ENCODE data around the gene N4BP2L2.

The N4BP2L2 gene

DNA sequence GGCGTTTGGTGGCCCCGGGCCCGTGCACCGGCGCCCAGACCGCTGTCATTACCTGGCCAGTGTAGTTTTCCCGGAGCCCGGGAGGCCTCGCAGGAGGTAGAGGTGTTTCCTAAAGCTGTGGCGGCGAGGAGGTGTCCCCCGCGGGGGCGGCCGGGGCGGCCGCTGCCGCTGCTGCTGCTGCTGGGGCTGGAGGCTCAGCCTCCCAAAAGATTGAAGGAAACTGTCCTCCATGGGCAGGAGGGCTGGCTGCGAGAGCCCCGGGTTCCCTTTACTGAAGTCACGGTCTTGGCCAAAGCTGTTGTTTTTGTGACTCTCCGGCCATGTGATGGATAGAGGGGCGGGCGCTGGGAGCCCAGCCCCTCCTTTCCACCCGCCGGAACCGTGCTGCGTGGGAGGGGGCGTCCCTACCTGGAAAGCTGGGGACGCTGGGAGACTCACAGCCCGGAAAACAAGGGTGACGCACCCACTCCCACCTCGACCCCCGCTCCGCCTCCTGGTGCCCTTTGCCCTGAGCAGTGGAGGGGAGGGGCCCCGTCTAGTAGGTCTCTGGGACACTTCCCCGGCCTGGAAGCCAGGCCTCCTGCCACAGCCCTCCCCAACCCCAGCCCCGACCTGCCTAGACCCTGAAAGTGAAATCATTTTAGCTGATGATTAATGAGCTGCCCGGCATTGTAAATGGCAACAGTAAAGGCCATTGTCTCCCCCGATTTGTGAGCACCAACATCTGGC is 110.6 kb downstream of the N4BP2L2 start, which contains the start of gene N4BP2L1:
TSS of gene N4BP2L1 (minus strand) at position 279 of the 729 bp plus-strand sequence. CDS start at position 231, 48 bp downstream.
- in situ Hi-C loops (cut with MboI; ENCODE audit: low sequenced_read_pairs) = no loop called here

DNA sequence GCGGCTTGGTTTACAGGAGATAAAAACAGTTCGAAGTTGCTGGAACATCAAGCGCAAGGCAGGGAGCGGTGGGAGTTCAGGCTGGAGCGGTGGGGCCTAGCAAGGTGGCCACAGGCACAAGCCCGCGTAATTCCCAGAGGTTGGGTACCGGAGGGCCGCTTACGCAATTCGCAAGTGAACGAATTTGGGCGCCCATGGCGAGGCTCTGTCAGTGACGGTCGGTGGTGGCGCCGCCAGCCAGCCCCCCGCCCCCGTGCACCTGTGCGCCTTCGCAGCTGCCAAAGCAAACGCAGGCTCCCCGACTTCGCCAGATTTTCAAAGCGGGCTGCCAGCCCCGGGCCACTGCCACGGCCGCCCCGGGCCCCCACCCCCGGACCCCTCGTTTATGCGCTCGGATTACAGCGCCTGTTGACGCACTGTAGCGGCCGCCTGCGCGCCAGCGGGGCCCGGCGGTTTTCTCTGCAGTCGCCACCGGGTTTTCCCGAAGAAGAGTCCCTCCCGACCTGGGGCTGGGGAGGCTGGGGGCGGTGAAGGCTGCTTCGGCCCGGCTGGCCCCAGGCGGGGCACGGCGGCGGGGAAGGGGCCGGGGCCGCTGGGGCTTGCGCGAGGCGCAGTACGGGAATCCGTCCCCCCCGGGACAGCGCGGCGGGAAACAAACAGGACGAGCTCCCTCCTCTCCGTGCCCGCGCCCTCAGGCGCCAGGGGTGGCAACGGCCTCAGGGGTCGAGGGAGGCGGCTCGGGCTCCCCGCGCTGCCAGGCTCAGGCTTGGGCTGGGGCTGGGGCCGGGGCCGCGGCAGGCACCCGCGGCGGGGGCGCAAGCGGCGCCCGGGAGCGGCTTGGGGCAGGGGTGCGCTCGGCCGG is 111.4 kb downstream of the N4BP2L2 start:
- in situ Hi-C loops (cut with MboI; ENCODE audit: low sequenced_read_pairs) = no loop called here

DNA sequence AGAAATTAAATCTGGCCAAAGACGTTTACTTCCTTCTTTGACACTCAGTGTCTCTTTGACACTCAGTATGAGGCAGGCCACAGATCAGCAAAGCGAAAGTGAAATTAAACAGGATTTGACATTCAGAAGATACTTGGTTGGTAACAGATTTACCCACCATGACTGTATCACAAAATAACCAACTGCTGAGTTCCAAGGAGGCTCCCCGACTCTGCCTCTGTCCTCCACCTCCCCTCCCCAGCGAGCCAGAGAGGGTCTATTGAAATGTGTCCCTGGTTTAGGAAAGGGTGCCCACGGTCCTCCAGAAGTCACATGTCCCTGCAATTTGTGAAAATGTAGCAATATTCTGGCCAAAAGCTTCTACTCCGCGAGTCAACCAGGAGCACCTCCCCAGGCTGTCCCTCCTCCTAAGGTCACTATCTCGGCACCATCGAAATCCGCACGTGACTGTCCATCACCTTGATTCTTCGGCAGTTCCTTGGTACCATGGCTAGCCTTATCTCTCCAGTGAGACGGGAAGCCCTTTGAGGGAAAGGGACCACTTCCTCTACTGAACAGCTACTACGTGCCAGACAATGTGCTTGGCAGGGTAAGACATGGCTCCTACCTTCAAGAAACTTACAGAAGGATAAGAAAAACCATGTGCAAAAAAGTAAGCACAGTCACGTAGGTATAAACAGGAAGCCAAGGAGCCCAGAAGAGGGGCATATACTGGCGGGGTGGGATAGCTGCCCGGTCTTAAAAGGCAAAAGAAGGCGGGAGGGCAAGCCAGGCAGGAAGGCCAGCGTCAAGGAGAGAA is 112.2 kb downstream of the N4BP2L2 start:
- in situ Hi-C loops (cut with MboI; ENCODE audit: low sequenced_read_pairs) = no loop called here

DNA sequence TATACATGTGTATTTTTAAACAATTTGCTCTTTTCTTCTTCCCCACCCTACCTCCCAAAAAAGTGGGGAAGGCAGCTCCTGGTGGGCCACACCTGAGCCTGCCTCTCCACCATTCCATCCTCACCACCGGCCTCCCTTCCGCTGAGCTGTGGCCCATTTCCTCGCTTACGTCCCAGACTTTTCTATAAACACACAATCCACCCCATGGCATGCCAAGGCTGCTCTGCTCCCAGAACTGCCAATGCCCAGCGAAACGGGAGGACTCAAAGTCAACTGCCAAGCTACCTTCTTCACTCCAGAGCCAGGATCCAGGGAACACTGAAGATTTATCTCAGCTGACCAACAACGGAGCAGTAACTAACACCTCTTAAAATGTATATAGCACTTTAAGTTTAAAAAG is 113.4 kb downstream of the N4BP2L2 start:
- in situ Hi-C loops (cut with MboI; ENCODE audit: low sequenced_read_pairs) = no loop called here

DNA sequence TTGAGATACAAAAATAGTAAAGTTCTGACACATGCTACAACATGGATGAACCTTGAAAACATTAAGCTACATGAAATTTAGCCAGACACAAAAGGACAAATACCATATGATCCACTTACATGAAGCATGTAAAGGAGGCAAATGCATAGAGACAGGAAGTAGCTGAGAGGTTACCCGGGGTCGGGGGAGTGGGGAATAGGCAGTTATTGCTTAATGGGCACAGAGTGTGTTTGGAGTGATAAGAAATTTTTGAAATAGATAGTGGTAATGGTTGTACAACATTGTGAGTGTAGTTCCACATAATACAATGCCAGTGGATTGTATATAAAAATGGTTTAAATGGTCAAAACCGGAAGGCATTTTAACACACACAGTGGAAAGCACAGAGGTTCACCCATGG is 115.0 kb downstream of the N4BP2L2 start:
- in situ Hi-C loops (cut with MboI; ENCODE audit: low sequenced_read_pairs) = no loop called here

DNA sequence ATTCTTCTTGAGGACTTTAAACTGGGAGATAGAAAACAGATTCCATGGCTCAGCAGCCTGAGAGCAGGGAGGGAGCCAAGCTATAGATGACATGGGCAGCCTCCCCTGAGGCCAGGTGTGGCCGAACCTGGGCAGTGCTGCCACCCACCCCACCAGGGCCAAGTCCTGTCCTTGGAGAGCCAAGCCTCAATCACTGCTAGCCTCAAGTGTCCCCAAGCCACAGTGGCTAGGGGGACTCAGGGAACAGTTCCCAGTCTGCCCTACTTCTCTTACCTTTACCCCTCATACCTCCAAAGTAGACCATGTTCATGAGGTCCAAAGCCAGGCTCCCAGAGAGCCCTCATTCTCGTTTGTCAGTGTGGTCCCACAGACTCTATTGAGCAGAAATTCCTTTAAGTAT is 118.7 kb downstream of the N4BP2L2 start:
- in situ Hi-C loops (cut with MboI; ENCODE audit: low sequenced_read_pairs) = no loop called here

DNA sequence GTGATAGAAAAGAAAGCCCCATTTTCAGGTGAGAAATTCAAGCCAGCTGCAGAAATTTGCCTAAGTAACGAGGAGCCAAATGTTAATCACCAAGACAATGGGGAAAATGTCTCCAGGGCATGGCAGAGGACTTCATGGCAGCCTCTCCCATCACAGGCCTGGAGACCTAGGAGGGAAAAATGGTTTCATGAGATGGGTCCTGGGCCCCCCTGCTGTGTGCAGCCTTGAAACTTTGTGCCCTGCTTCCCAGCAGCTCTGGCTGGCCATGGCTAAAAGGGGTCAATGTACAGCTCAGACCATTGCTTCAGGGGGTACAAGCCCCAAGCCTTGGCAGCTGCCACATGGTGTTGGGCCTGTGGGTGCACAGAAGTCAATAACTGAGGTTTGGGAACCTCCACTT is 120.6 kb downstream of the N4BP2L2 start:
- in situ Hi-C loops (cut with MboI; ENCODE audit: low sequenced_read_pairs) = no loop called here

DNA sequence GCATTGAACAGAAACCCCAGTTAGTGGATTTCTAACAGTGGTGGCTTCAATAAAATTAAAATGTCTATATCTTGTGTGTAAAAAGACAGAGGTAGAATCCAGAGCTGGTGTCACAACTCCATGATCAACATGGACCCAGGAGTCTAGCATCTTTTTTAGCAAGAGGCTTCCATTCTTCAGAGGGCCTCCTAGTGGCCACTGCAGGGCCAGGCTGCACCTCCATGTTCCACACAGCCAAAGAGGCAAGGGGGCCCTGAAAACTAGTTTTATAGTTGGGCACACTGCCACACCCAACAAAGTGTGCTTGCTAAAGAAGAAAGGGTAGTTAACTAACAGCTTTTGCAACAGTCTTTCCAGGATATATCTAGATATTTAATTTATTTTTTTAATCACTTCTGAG is 123.6 kb downstream of the N4BP2L2 start:
- in situ Hi-C loops (cut with MboI; ENCODE audit: low sequenced_read_pairs) = no loop called here

DNA sequence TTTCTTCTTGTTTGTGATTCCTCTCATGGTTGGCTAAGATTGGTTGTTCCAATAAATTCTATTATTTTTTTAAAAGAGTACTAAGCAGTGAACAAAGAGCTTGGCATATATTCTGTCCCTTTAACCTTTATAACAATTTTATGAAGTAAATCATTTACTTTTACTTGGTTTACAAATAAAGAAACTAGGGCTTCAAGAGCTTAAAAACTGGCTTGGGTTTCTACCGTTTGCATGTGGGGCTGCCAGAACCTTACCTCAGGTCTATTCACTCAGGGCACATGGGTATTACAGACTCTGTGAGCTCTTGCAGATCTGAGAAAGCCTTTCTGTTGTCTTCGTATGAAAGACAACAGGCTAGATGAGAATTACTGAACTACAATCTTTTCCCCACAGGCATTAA is 124.0 kb downstream of the N4BP2L2 start:
- in situ Hi-C loops (cut with MboI; ENCODE audit: low sequenced_read_pairs) = no loop called here

DNA sequence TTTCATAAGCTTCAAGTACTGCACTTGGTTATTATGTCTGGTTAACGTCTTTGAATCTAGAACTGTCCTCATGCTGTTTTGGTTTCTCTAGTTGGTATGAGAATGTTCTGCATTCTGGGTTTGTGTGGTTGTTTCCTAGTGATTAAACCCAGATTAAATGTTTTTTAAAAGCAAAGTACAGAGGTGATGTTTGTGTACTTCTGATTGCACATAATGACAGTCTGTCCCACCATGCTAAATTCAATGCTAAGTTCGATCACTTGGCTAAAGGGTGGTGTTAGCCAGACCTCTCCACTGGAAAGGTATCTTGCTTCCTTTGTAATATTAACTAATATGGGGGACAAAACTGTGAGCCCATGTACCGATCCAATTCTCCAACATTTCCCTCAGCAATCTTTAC is 125.3 kb downstream of the N4BP2L2 start:
- in situ Hi-C loops (cut with MboI; ENCODE audit: low sequenced_read_pairs) = no loop called here

DNA sequence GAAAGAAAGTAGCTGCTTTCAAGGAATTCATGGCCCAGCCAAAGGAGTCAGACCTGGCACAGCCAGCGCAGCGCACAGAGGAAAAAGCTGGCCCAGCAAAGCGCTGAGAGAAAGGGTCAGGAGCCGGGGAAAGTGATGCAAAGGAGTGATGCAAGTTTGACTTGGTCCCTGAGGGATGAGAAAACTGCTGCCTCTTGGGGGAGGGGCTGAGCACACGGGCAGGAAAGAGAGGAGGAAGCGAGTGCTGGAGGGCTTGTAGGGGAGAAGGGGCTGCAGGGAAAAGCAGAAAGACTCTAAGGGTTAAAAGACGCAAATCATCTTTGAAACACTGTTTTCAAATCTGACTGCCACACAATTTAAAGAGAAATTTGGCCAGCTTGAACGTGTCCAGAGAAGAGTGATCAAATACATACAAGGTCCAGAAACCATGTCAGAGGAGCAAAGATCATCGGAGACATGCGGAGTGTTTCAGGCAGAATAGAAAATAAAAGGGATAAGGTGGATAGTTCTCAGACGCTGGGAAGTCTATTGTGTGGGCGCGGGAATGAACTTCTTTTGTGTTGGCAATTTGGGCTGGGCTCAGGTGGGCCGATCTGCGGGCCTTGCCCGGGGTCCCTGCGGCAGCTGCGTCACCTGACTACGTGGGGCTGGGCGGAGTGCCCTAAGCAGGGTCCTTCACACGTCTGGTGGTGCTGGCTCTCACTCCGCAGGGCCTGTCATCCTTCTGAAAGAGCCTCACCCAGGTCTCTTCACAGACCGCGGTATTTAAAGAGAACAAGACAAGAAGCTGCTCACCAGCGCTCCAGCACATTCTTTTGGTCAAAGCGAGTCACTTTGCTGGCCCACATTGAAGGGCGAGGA is 128.8 kb downstream of the N4BP2L2 start:
- in situ Hi-C loops (cut with MboI; ENCODE audit: low sequenced_read_pairs) = no loop called here

DNA sequence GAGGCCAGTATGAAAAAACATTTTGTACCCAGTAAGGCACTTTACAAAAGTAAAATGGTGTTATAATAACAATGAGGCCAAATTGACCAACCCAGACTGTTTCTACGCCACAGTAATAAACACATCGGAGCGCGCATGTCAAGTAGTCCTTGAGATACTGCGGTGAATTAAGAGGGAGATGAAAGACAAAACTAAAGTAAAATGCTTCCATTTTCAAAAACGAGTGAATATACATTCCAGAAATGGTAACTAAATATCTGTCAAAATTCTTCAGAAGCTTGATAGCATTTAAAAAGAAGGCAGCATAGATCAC is 129.6 kb downstream of the N4BP2L2 start:
- in situ Hi-C loops (cut with MboI; ENCODE audit: low sequenced_read_pairs) = no loop called here

DNA sequence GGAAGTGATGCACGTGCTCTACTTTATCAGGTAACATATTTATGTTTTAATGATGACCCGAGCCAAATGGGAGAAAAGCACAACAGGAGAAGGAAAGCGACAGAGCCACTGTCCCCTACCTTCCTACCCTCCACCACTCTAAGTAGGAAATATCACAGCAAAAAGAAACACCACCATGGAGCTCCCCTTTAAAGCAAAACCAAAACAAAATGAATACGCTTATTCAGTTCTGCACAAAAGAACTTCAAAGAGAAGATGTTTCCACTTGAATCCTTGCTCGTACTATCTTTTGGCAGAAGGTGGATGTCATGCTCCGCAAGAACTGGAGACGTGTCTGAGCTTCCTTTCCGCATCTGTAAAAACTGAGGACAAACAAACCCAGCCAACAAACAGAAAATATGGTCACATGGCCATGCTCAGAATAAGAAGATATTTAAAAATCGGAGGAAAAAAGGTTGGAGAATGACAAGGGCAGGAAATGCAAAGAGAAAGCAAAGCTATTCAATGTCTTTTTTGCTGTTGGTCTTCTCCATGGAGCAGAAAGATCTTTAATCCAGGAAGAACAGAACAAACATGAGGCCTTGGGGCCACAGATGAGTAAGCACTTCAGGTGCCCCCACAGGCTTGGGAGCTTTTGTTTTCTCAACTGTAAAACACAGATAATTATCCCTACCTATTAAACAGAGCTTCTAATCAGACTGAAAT is 130.1 kb downstream of the N4BP2L2 start:
- in situ Hi-C loops (cut with MboI; ENCODE audit: low sequenced_read_pairs) = no loop called here

DNA sequence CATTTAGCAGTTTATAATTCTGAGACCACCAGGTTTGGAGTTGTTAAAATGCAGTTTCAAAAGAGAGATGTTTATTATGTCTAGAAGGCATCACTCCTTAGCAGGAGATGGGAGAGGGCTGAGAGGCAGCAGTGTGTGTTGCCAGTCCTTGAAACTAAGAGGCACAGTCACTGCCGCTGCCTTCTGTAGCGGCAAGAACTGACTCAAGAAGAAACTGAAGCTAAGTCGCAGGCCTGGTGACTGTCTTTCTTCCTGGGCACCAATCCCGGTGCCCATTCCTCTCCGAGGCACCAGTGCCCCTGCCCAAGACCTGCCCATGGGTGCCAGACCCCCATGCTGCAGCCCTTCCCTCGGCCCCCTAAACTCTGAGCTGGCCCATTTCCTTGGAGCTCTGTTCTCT is 130.7 kb downstream of the N4BP2L2 start:
- in situ Hi-C loops (cut with MboI; ENCODE audit: low sequenced_read_pairs) = no loop called here

DNA sequence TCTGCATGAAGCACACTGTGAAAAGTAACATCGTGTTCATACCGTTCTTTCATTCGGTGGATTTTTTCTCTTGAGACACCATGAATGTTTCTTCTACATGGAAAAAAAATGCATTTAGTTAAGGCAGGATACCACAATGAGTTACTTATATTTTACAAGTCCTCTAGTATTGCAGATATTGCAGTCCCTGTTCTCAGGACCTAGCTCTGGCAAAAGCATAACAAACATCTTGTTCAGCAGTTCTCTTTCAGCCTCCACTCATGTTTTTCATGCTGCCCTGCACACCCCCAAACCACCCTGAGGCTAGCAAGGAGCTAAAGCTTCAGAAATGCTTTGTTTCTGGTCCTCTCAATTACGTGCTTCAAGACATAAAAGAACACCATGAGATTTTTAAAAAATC is 135.5 kb downstream of the N4BP2L2 start:
- in situ Hi-C loops (cut with MboI; ENCODE audit: low sequenced_read_pairs) = no loop called here

DNA sequence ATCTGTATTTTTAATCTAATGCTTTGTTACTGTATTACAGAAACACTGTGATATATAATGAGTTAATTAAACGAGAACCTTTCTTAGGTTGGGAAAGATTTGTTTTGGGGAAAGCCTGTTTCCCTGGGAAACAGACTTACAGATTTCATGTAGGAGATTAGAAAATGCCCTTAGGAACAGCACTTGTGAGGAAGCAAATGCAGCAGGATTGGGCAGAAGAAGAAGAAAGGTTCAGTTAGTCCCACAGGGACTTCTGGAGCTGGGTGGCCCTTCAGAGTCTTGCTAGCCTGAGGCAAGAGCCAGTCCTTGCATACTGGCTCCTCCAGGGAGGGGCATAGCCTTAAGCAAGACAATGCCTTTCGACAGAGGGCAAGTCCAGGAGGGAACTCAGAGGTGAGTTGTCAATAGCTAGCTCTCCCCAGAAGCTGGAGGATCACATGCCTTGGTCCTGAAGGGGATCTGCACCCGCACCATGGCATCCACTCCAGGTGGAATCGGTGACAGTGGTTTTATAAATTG is 147.4 kb downstream of the N4BP2L2 start:
- in situ Hi-C loops (cut with MboI; ENCODE audit: low sequenced_read_pairs) = no loop called here

DNA sequence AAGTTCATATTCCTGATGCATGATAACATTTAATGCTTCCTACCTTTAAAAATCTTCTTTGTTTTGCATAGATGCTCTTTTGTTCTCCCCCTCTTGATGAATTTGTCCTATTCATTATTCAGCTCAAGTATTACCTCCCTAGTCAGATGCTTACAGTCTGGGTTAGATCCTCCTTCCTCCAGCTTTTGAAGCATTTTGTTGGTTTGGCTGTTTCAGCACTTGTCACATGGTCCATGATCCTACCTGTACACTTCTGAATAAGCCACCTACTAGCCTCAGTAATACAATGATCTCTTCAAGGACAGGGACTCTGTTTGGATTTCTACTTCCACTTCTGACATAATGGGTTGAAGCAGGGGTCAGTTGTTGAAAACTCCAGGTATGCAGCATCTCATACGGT is 148.1 kb downstream of the N4BP2L2 start:
- in situ Hi-C loops (cut with MboI; ENCODE audit: low sequenced_read_pairs) = no loop called here

DNA sequence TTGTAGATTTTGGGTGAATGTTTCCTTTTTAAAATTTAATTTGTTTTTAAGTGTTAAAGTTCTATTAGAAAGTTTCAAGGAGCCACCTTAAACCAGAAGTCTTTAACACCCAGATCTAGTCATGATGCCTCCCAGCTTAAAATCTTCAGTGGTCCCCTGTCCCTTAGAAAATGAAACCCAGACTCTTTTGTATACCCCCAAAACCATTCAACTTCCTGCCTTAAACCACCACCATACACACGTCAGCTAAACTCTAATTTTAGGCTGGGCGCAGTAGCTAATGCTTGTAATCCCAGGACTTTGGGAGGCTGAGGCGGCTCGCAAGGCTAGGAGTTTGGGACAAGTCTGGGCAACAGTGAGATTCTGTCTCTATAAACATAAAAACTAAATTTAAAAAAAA is 148.5 kb downstream of the N4BP2L2 start:
- in situ Hi-C loops (cut with MboI; ENCODE audit: low sequenced_read_pairs) = no loop called here

DNA sequence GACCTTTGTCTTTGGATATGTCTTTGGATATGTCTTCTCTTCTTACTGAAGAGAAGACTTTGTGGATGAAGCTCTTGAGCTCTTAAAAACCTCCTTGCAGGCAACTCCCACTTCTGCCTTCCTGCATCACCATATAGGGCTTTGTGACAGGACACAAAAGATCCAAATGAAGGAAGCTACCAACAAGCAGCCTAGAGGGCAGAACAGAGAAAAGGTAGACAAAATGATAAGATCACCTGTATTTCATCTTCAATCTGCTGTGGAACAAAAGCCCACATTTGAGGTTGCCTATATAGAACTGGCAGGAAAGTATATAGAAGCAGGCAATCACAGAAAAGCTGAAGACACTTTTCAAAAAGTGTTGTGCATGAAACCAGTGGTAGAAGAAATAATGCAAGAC is 153.2 kb downstream of the N4BP2L2 start:
- in situ Hi-C loops (cut with MboI; ENCODE audit: low sequenced_read_pairs) = no loop called here

DNA sequence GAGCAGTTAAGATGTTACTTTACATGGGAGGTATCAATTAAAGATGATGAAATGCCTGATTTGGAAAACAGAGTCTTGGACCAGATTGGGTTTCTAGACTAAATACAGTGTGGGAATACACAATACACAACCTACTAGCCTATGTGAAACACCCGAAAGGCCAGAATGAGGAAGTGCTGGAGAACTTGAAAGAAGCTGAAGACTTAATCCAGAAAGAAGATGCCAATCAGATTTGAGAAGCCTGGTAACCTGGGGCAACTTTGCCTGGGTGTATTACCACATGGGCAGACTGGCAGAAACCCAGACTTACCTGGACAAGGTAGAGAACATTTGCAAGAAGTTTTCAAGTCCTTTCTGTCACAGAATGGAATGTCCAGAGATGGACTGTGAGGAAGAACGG is 153.9 kb downstream of the N4BP2L2 start:
- in situ Hi-C loops (cut with MboI; ENCODE audit: low sequenced_read_pairs) = no loop called here

All from hTERT RPE-1 (cell line).